B cell (primary cell): Measurements from ENCODE around the gene DACH1. TPM values are rescaled to one million over a fixed set of nuclear protein-coding genes. Genes with fewer than 3 reads are reported as not detected.

Experiments used
- ATAC-seq: fragments of 200-7000 bp; cut with Tn5 transposase; one replicate; pipeline ENCODE4 v1.10.0; 2021; ENCODE audit warnings: low read depth, mild to moderate bottlenecking, moderate number of reproducible peaks, moderate library complexity
- CTCF ChIA-PET: fragments of 350-600 bp; sonication (Branson Sonifier 250); formaldehyde crosslinking; loops from one replicate; lab custom pipeline; 2021; ENCODE audit warnings: antibody characterized with exemption, inconsistent platforms; lab: Charles Lee
- POLR2A ChIA-PET: fragments of 350-600 bp; sonication (Branson Sonifier 250); formaldehyde crosslinking; loops from one replicate; lab custom pipeline; 2021; ENCODE audit warnings: antibody characterized with exemption; lab: Charles Lee
- DNase-seq: peaks from one replicate; pipeline ENCODE4 v3.0.0; 2013
- H2AFZ ChIP-seq: 2 replicates; pipeline ENCODE4 v1.6.1; 2012; ENCODE audit warnings: mild to moderate bottlenecking, low read depth, low read length; ENCODE audit not compliant: insufficient read depth, poor library complexity, severe bottlenecking
- H3K27ac ChIP-seq, 2 donors: 1 replicate in 1 of 2; 2 replicates in 1 of 2; pipeline ENCODE4 v1.5.1; 2012 to 2013; ENCODE audit warnings: low read length in 2 of 2, mild to moderate bottlenecking in 2 of 2, moderate library complexity in 1 of 2
- H3K27me3 ChIP-seq, 4 experiments: fragments of 200-600 bp in 1 of 4; sonication (generic) in 1 of 4; replicated peaks in 1 of 4; 1 replicate in 2 of 4; 2 replicates in 2 of 4; pipeline versions ENCODE4 v1.6.1 to v1.7.0; 2013 to 2016; ENCODE audit warnings: low read length in 3 of 4, mild to moderate bottlenecking in 2 of 4, mixed read lengths in 1 of 4, moderate library complexity in 1 of 4; ENCODE audit not compliant: insufficient read depth in 4 of 4, control insufficient read depth in 3 of 4; ENCODE audit errors: control extremely low read depth in 1 of 4
- H3K36me3 ChIP-seq, 2 experiments: replicated peaks in 1 of 2; 1 replicate in 1 of 2; 2 replicates in 1 of 2; pipeline versions ENCODE4 v1.6.1 to v1.7.1; 2013; ENCODE audit warnings: low read length in 1 of 2; ENCODE audit not compliant: insufficient read depth in 2 of 2, control insufficient read depth in 1 of 2; ENCODE audit errors: control extremely low read depth in 1 of 2, extremely low read depth in 1 of 2
- H3K4me1 ChIP-seq, 2 donors: fragments of 200-600 bp in 1 of 2; sonication (generic) in 1 of 2; 1 replicate in 1 of 2; 2 replicates in 1 of 2; pipeline versions ENCODE4 v1.5.1 to v1.6.1; 2013 to 2017; ENCODE audit warnings: low read length in 2 of 2; ENCODE audit not compliant: control insufficient read depth in 2 of 2, insufficient read depth in 2 of 2
- H3K4me2 ChIP-seq: replicated peaks from 2 replicates; pipeline ENCODE3; 2012; ENCODE audit warnings: mild to moderate bottlenecking, low read depth, low read length; ENCODE audit not compliant: poor library complexity, severe bottlenecking
- H3K4me3 ChIP-seq, 5 experiments: fragments of 200-600 bp in 1 of 5; sonication (generic) in 1 of 5; 1 replicate in 3 of 5; 2 replicates in 2 of 5; pipeline versions ENCODE4 v1.5.1 to v1.7.0; 2011 to 2016; ENCODE audit warnings: low read length in 4 of 5, mild to moderate bottlenecking in 4 of 5, low read depth in 2 of 5, control low read depth in 1 of 5, moderate library complexity in 1 of 5; ENCODE audit not compliant: insufficient read depth in 1 of 5; ENCODE audit errors: control extremely low read depth in 1 of 5, extremely low read depth in 1 of 5
- H3K79me2 ChIP-seq: fragments of 200-600 bp; sonication (generic); one replicate; pipeline ENCODE4 v1.6.0; 2016; ENCODE audit warnings: low read length; ENCODE audit not compliant: control insufficient read depth, insufficient read depth
- H3K9ac ChIP-seq: fragments of 200-600 bp; sonication (generic); 2 replicates; pipeline ENCODE4 v1.6.1; 2017; ENCODE audit warnings: mild to moderate bottlenecking, low read length, moderate library complexity
- H3K9me3 ChIP-seq, 3 donors: one replicate each; pipeline versions ENCODE4 v1.6.1 to v1.7.1; 2013; ENCODE audit warnings: low read length in 2 of 3; ENCODE audit not compliant: control insufficient read depth in 2 of 3, insufficient read depth in 1 of 3; ENCODE audit errors: control extremely low read depth in 1 of 3
- H4K20me1 ChIP-seq: 2 replicates; pipeline ENCODE4 v1.6.0; 2012; ENCODE audit warnings: mild to moderate bottlenecking, low read length; ENCODE audit not compliant: insufficient read depth, control insufficient read depth, poor library complexity, severe bottlenecking
- H3K27ac Mint-ChIP-seq: one replicate; pipeline ENCODE4 v1.8.0; 2021; ENCODE audit warnings: mixed read lengths
- H3K27me3 Mint-ChIP-seq: one replicate; pipeline ENCODE4 v1.8.0; 2021; ENCODE audit warnings: mixed read lengths
- H3K4me1 Mint-ChIP-seq: one replicate; pipeline ENCODE4 v1.8.0; 2021; ENCODE audit warnings: mixed read lengths
- H3K4me3 Mint-ChIP-seq: one replicate; pipeline ENCODE4 v1.8.0; 2021; ENCODE audit warnings: mixed read lengths
- H3K9me3 Mint-ChIP-seq: one replicate; pipeline ENCODE4 v1.8.0; 2022; ENCODE audit warnings: mixed read lengths; ENCODE audit not compliant: insufficient read depth
- CTCF ChIP-seq: fragments of 200-600 bp; IDR thresholded peaks from one replicate; pipeline ENCODE4 v1.8.0; 2022; ENCODE audit warnings: antibody characterized with exemption, mild to moderate bottlenecking
- EZH2 ChIP-seq: IDR thresholded peaks from 2 replicates; pipeline ENCODE4 v1.6.1; 2012; ENCODE audit warnings: borderline replicate concordance, low read depth, mild to moderate bottlenecking, moderate library complexity, low read length; ENCODE audit not compliant: insufficient read depth, poor library complexity, severe bottlenecking
- WGBS: methylation state at CpG from one replicate; pipeline ENCODE4 v1.1.5; 2013; ENCODE audit warnings: missing lambda C conversion rate; ENCODE audit not compliant: insufficient coverage; 5-methylcytosine and 5-hydroxymethylcytosine counted together
- intact Hi-C: fragments of 100-400 bp; cut with micrococcal nuclease; formaldehyde crosslinking; loops from one replicate; pipeline ENCODE4 v1.10.0; 2022
- polyA plus RNA-seq: library from polyadenylated mRNA; depleted of rRNA; stranded (reverse); fragments of >200 nt; gene quantifications from 2 replicates; pipeline ENCODE4 v1.2.3, GENCODE V29; 2012
- total RNA-seq, 2 donors: library from RNA; stranded (reverse); fragments of 120-200 nt in 1 of 2; gene quantifications; 1 replicate in 1 of 2; 2 replicates in 1 of 2; pipeline versions ENCODE4 v1.2.3 to v1.2.4, GENCODE V29; 2013 to 2022

The DACH1 gene
- total and polyA plus RNA-seq, 2 donors (not counting 1 experiment from before 2014, with no cell fraction given): not detected

GRCh38 chr13:71437704-71438103, 429.3 kb downstream of the DACH1 start:
- H2AFZ ChIP-seq: no peak overlapping the region

GRCh38 chr13:71430681-71431080, 436.3 kb downstream of the DACH1 start:
- DNase-seq: no peak
- no peaks in the 10 kb centered on the region for H3K27me3 Mint-ChIP-seq
- no peak overlapping the region for H3K4me3 Mint-ChIP-seq
- POLR2A ChIA-PET: no interaction called here
- ATAC-seq: no peak
- Histone ChIP-seq H3K79me2 (no peaks in the 10 kb centered on the region), H3K27ac (no peak overlapping the region), H3K4me1 (no peaks in the 10 kb centered on the region), H3K9ac (no peak overlapping the region), H2AFZ (no peak overlapping the region), H4K20me1 (no peaks in the 10 kb centered on the region), H3K4me3 (no peak overlapping the region), H3K4me2 (no peak overlapping the region), H3K36me3 (no peaks in the 10 kb centered on the region), H3K27me3 (no peaks in the 10 kb centered on the region), H3K9me3 (peaks cover 0 to 5% (median 0%) of the 10 kb centered on the region in 3 donors)
- no peaks in the 10 kb centered on the region for H3K4me1 Mint-ChIP-seq
- TF ChIP-seq EZH2: no peak
- no peak for TF ChIP-seq CTCF
- WGBS: 100% methylated on average over 1 of the region's 4 CpGs
- CTCF ChIA-PET: no interaction called here
- intact Hi-C loops: no loop called here
- no peaks in the 10 kb centered on the region for H3K9me3 Mint-ChIP-seq
- H3K27ac Mint-ChIP-seq: no peak overlapping the region

More at GRCh38 chr13:71437704-71438103, 429.3 kb downstream of the DACH1 start:
- no peak overlapping the region for H3K4me2 ChIP-seq
- no peaks in the 10 kb centered on the region for H3K36me3 ChIP-seq
- H3K9ac ChIP-seq: no peak overlapping the region
- H3K27me3 ChIP-seq: no peaks in the 10 kb centered on the region
- no peak for ATAC-seq
- ChIA-PET POLR2A (no interaction called here), CTCF (no interaction called here)
- H3K27ac Mint-ChIP-seq: no peak overlapping the region
- H4K20me1 ChIP-seq: no peaks in the 10 kb centered on the region
- no peak overlapping the region for H3K4me3 ChIP-seq
- H3K9me3 Mint-ChIP-seq: no peaks in the 10 kb centered on the region
- H3K4me1 ChIP-seq: no peaks in the 10 kb centered on the region
- no peaks in the 10 kb centered on the region for H3K79me2 ChIP-seq
- no peaks in the 10 kb centered on the region for H3K9me3 ChIP-seq
- TF ChIP-seq EZH2 (no peak), CTCF (no peak)
- WGBS: no CpG with 5 or more reads among the region's 1 CpG
- no peak overlapping the region for H3K27ac ChIP-seq
- no peak for DNase-seq
- no peak overlapping the region for H3K4me3 Mint-ChIP-seq
- H3K27me3 Mint-ChIP-seq: no peaks in the 10 kb centered on the region
- H3K4me1 Mint-ChIP-seq: no peaks in the 10 kb centered on the region
- intact Hi-C loops: no loop called here
